ENCODE data around the gene KIF18B. TPM values are rescaled to one million over a fixed set of nuclear protein-coding genes. Genes with fewer than 3 reads are reported as not detected.

The KIF18B gene
- total and polyA plus RNA-seq, 2 donors (not counting 1 experiment from before 2014, with no cell fraction given), result 0.99 to 2.5 TPM

DNA sequence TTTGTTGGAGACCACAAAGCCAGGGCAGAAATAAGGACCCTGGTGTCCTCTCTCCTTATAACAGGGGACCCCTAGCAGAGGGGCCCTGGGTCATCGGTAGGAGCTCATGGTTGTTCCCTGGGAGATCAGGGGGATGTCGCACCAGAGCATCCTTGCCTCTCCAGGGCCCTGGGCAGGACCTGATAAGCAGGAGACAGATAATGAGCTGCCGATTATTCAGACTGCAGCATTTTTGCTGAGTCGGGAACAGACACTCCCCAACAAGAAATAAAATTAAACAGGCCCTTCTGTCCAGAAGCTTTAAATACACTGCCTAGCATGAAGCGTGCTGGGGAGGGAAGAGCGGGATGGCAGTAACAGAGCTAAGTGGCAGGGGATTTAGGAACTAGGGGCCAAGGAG is 16.9 kb downstream of the KIF18B start:
- TF ChIP-seq EZH2 (IDR thresholded peaks at IDR 0.05; ENCODE audit: low read length, missing control alignments), result no peak
- TF ChIP-seq, protein P1, sequence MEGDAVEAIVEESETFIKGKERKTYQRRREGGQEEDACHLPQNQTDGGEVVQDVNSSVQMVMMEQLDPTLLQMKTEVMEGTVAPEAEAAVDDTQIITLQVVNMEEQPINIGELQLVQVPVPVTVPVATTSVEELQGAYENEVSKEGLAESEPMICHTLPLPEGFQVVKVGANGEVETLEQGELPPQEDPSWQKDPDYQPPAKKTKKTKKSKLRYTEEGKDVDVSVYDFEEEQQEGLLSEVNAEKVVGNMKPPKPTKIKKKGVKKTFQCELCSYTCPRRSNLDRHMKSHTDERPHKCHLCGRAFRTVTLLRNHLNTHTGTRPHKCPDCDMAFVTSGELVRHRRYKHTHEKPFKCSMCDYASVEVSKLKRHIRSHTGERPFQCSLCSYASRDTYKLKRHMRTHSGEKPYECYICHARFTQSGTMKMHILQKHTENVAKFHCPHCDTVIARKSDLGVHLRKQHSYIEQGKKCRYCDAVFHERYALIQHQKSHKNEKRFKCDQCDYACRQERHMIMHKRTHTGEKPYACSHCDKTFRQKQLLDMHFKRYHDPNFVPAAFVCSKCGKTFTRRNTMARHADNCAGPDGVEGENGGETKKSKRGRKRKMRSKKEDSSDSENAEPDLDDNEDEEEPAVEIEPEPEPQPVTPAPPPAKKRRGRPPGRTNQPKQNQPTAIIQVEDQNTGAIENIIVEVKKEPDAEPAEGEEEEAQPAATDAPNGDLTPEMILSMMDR (conservative IDR thresholded peaks at IDR 0.05 in 1 of 2, IDR thresholded peaks at IDR 0.05 in 1 of 2; ENCODE audit: low read depth in 1 of 2, low read length in 2 of 2), result no peak
- Histone ChIP-seq H3K79me2 (ENCODE audit: control insufficient read depth, insufficient read depth, low read length) (no peaks in the 10 kb centered on the region), H3K27me3 (ENCODE audit: control insufficient read depth, insufficient read depth, low read length) (no peaks in the 10 kb centered on the region), H3K4me2 (ENCODE audit: extremely low read depth, insufficient read depth, low read length) (no peak overlapping the region), H4K20me1 (ENCODE audit: control insufficient read depth, extremely low read depth, insufficient read depth, low read length) (no peaks in the 10 kb centered on the region), H3K9me3 (ENCODE audit: control insufficient read depth, insufficient read depth, low read depth, low read length) (no peaks in the 10 kb centered on the region), H2AFZ (ENCODE audit: low read length) (no peak overlapping the region), H3K4me3 (replicated peaks in 1 of 4; ENCODE audit: control extremely low read depth in 1 of 4, insufficient read depth in 1 of 4, low read depth in 3 of 4, low read length in 4 of 4) (no peak overlapping the region), H3K36me3 (ENCODE audit: control insufficient read depth, insufficient read depth, low read length) (peaks cover 29% of the 10 kb centered on the region), H3K27ac (ENCODE audit: insufficient read depth, low read length) (no peak overlapping the region), H3K4me1 (ENCODE audit: control insufficient read depth, extremely low read depth, insufficient read depth, low read length) (no peaks in the 10 kb centered on the region), H3K9ac (ENCODE audit: insufficient read depth, low read length) (no peak overlapping the region)
- no peak for DNase-seq (ENCODE audit: low read depth in 2 of 2)

GRCh38 chr17:44928950-44929720 is 18.4 kb downstream of the KIF18B start:
- Histone ChIP-seq H3K27me3 (ENCODE audit: control insufficient read depth, insufficient read depth, low read length) (no peaks in the 10 kb centered on the region), H2AFZ (ENCODE audit: low read length) (no peak overlapping the region), H3K79me2 (ENCODE audit: control insufficient read depth, insufficient read depth, low read length) (no peaks in the 10 kb centered on the region), H3K4me3 (replicated peaks in 1 of 4; ENCODE audit: control extremely low read depth in 1 of 4, insufficient read depth in 1 of 4, low read depth in 3 of 4, low read length in 4 of 4) (no peak overlapping the region), H3K27ac (ENCODE audit: insufficient read depth, low read length) (no peak overlapping the region), H3K4me2 (ENCODE audit: extremely low read depth, insufficient read depth, low read length) (no peak overlapping the region), H3K9me3 (ENCODE audit: control insufficient read depth, insufficient read depth, low read depth, low read length) (no peaks in the 10 kb centered on the region), H4K20me1 (ENCODE audit: control insufficient read depth, extremely low read depth, insufficient read depth, low read length) (no peaks in the 10 kb centered on the region), H3K36me3 (ENCODE audit: control insufficient read depth, insufficient read depth, low read length) (peaks cover 24% of the 10 kb centered on the region), H3K4me1 (ENCODE audit: control insufficient read depth, extremely low read depth, insufficient read depth, low read length) (no peaks in the 10 kb centered on the region), H3K9ac (ENCODE audit: insufficient read depth, low read length) (no peak overlapping the region)
- no peak for DNase-seq (ENCODE audit: low read depth in 2 of 2)
- no peak for TF ChIP-seq EZH2 (IDR thresholded peaks at IDR 0.05; ENCODE audit: low read length, missing control alignments)

GRCh38 chr17:44928136-44928535 is 19.4 kb downstream of the KIF18B start:
- H3K4me3 ChIP-seq (replicated peaks in 1 of 4; ENCODE audit: control extremely low read depth in 1 of 4, insufficient read depth in 1 of 4, low read depth in 3 of 4, low read length in 4 of 4), result no peak overlapping the region
- H3K27me3 ChIP-seq (ENCODE audit: control insufficient read depth, insufficient read depth, low read length), result no peaks in the 10 kb centered on the region
- H3K9me3 ChIP-seq (ENCODE audit: control insufficient read depth, insufficient read depth, low read depth, low read length), result no peaks in the 10 kb centered on the region
- peaks cover 22% of the 10 kb centered on the region for H3K36me3 ChIP-seq (ENCODE audit: control insufficient read depth, insufficient read depth, low read length)
- no peaks in the 10 kb centered on the region for H3K79me2 ChIP-seq (ENCODE audit: control insufficient read depth, insufficient read depth, low read length)
- TF ChIP-seq, protein P1 (conservative IDR thresholded peaks at IDR 0.05 in 1 of 2, IDR thresholded peaks at IDR 0.05 in 1 of 2; ENCODE audit: low read depth in 1 of 2, low read length in 2 of 2), result no peak
- DNase-seq (ENCODE audit: low read depth in 2 of 2), result no peak
- H3K9ac ChIP-seq (ENCODE audit: insufficient read depth, low read length), result no peak overlapping the region
- no peaks in the 10 kb centered on the region for H3K4me1 ChIP-seq (ENCODE audit: control insufficient read depth, extremely low read depth, insufficient read depth, low read length)
- no peak overlapping the region for H3K4me2 ChIP-seq (ENCODE audit: extremely low read depth, insufficient read depth, low read length)
- H3K27ac ChIP-seq (ENCODE audit: insufficient read depth, low read length), result no peak overlapping the region
- no peak overlapping the region for H2AFZ ChIP-seq (ENCODE audit: low read length)
- H4K20me1 ChIP-seq (ENCODE audit: control insufficient read depth, extremely low read depth, insufficient read depth, low read length), result no peaks in the 10 kb centered on the region

Data from fibroblast of lung (primary cell).